ENCODE data around the gene CCR5AS.

CCR5AS gene

DNA sequence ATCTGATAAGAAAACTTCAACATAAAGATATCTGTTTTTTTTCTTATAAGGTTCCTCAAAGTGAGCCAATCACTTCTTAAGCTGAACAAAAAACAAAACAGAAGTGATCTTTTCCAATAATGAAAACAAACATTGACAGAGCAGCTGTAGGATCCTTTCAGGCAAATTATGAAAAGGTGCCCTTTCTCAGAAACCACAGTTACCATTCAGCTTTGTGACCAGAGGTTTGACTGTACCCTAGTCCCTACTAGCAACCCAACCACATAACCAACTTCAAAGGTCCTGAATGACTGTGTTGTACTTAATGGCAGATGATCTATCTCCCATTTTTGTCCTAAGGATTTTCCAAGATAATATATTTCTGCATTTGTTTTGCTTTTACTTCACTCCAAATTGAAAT, 92.3 kb downstream of the CCR5AS start:
- DNase-seq (ENCODE audit: low read depth in 2 of 2): no peak

All from fibroblast of skin of left quadriceps (primary cell).